ENCODE results near the gene RBM8A. TPM values are rescaled to one million over a fixed set of nuclear protein-coding genes. Genes with fewer than 3 reads are reported as not detected.

The RBM8A gene
- total RNA-seq, 3 donors from 2014 or later (not counting 1 experiment from before 2014, with no cell fraction given): 172 to 204 (median 200) TPM

DNA sequence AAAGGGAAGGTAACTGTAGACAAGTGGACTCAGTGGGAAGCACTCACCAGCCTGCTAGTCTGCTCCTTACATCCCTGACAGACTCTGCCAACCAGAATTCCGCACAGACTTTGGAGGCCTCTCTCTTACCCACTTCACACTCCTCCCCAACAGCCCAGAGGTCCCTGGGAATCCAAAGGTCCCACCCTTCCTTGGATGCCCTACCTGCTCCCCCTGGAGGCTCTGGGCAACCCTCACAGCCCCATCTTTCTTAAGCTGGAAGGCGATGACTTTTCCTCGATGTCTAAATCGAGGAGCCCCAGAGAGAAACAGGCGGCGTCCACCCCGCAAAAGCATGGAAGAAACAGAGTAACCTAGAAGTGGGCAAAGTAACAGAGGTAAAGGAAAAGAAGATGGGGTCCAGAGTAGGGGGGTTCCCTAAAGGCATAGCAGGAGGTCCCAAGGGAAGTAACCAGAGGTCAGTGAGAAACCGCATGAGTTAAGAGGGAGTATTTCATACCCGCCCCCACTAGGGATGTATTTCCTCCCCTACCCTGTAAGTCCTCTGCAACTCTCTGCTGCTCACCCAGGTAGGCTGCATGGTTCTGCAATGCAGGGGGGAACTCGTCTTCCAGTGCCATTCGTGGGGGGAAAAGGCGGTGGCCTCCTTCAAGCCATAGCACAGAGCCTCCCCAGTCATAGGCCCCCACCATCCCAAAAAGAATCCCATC lies 25.8 kb downstream of the RBM8A start:
- H3K4me1 ChIP-seq (ENCODE audit: control insufficient read depth, insufficient read depth, low read length): no peaks in the 10 kb centered on the region
- H3K4me3 ChIP-seq (ENCODE audit: low read length): no peak overlapping the region
- ATAC-seq: no peak
- Mint-ChIP-seq H3K36me3 (no peaks in the 10 kb centered on the region), H3K27ac (no peak overlapping the region), H3K4me1 (no peaks in the 10 kb centered on the region), H3K4me3 (no peak overlapping the region), H3K9me3 (no peaks in the 10 kb centered on the region), H3K27me3 (ENCODE audit: low read depth in 2 of 2) (no peaks in the 10 kb centered on the region)
- no peak for DNase-seq
- H3K27me3 ChIP-seq (ENCODE audit: control insufficient read depth, insufficient read depth, low read length): no peaks in the 10 kb centered on the region
- no peaks in the 10 kb centered on the region for H3K9me3 ChIP-seq (ENCODE audit: control insufficient read depth, insufficient read depth, low read length)
- intact Hi-C loops (cut with micrococcal nuclease): no loop called here
- no peak overlapping the region for H3K27ac ChIP-seq (ENCODE audit: low read length)
- no peaks in the 10 kb centered on the region for H3K36me3 ChIP-seq (ENCODE audit: control insufficient read depth, insufficient read depth, low read length)
- TF ChIP-seq, protein P1, sequence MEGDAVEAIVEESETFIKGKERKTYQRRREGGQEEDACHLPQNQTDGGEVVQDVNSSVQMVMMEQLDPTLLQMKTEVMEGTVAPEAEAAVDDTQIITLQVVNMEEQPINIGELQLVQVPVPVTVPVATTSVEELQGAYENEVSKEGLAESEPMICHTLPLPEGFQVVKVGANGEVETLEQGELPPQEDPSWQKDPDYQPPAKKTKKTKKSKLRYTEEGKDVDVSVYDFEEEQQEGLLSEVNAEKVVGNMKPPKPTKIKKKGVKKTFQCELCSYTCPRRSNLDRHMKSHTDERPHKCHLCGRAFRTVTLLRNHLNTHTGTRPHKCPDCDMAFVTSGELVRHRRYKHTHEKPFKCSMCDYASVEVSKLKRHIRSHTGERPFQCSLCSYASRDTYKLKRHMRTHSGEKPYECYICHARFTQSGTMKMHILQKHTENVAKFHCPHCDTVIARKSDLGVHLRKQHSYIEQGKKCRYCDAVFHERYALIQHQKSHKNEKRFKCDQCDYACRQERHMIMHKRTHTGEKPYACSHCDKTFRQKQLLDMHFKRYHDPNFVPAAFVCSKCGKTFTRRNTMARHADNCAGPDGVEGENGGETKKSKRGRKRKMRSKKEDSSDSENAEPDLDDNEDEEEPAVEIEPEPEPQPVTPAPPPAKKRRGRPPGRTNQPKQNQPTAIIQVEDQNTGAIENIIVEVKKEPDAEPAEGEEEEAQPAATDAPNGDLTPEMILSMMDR (IDR thresholded peaks at IDR 0.05): no peak
- WGBS (ENCODE audit: insufficient coverage): 95% methylated on average over 10 of the region's 12 CpGs

DNA sequence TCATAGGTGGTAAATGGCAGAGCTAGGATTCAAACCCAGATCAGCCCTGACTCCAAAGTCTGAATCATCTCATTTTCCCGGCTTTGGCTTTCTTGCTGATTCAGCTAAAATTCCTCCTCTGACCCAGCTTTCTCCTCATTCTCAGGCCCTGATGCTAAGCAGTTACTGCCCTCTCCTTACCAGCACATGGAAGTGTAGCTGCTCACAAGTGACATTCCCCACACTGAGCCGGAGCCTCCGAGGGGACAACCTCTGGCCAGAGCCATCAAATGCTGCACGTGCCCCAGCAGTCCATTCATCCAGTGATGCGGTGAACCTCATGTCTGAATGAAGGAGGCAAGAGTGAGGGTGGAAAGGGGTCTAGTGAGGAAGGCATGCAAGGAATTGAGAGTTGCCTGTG lies 28.5 kb downstream of the RBM8A start:
- WGBS (ENCODE audit: insufficient coverage): 95% methylated on average over 5 of the region's 5 CpGs
- intact Hi-C loops (cut with micrococcal nuclease): no loop called here
- Mint-ChIP-seq H3K36me3 (no peaks in the 10 kb centered on the region), H3K27ac (no peak overlapping the region), H3K4me3 (no peak overlapping the region), H3K27me3 (ENCODE audit: low read depth in 2 of 2) (no peaks in the 10 kb centered on the region), H3K9me3 (no peaks in the 10 kb centered on the region), H3K4me1 (no peaks in the 10 kb centered on the region)
- TF ChIP-seq, protein P1 (IDR thresholded peaks at IDR 0.05): no peak
- no peak for ATAC-seq
- Histone ChIP-seq H3K4me3 (ENCODE audit: low read length) (no peak overlapping the region), H3K27ac (ENCODE audit: low read length) (no peak overlapping the region), H3K9me3 (ENCODE audit: control insufficient read depth, insufficient read depth, low read length) (no peaks in the 10 kb centered on the region), H3K27me3 (ENCODE audit: control insufficient read depth, insufficient read depth, low read length) (no peaks in the 10 kb centered on the region), H3K4me1 (ENCODE audit: control insufficient read depth, insufficient read depth, low read length) (no peaks in the 10 kb centered on the region), H3K36me3 (ENCODE audit: control insufficient read depth, insufficient read depth, low read length) (no peaks in the 10 kb centered on the region)
- DNase-seq: no peak

DNA sequence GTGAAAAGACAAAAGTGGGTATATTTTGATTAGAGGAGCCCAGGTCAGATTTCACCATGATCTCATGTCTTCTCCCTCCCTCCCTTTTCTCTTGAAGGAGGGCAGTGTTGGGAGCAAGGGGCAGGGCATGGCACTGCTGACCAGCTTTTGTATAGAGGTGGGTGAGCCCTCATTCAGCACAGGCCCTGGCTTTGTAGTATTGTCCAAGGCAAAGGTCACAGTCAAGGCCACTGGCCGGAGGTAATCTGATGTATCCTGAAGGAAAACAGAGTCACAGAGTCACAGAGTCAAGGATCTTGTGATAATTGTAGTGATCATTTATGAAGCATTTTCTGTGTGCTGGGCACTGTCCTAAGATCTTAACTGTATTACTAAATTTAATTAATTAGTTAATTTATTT lies 29.3 kb downstream of the RBM8A start:
- Mint-ChIP-seq H3K4me1 (no peaks in the 10 kb centered on the region), H3K27ac (no peak overlapping the region), H3K36me3 (no peaks in the 10 kb centered on the region), H3K4me3 (no peak overlapping the region), H3K9me3 (no peaks in the 10 kb centered on the region), H3K27me3 (ENCODE audit: low read depth in 2 of 2) (no peaks in the 10 kb centered on the region)
- no peak for DNase-seq
- Histone ChIP-seq H3K27ac (ENCODE audit: low read length) (no peak overlapping the region), H3K36me3 (ENCODE audit: control insufficient read depth, insufficient read depth, low read length) (no peaks in the 10 kb centered on the region), H3K9me3 (ENCODE audit: control insufficient read depth, insufficient read depth, low read length) (no peaks in the 10 kb centered on the region), H3K4me1 (ENCODE audit: control insufficient read depth, insufficient read depth, low read length) (no peaks in the 10 kb centered on the region), H3K27me3 (ENCODE audit: control insufficient read depth, insufficient read depth, low read length) (no peaks in the 10 kb centered on the region), H3K4me3 (ENCODE audit: low read length) (no peak overlapping the region)
- TF ChIP-seq, protein P1 (IDR thresholded peaks at IDR 0.05): no peak
- ATAC-seq: no peak
- intact Hi-C loops (cut with micrococcal nuclease): no loop called here
- WGBS (ENCODE audit: insufficient coverage): 100% methylated on average over 1 of the region's 1 CpG

DNA sequence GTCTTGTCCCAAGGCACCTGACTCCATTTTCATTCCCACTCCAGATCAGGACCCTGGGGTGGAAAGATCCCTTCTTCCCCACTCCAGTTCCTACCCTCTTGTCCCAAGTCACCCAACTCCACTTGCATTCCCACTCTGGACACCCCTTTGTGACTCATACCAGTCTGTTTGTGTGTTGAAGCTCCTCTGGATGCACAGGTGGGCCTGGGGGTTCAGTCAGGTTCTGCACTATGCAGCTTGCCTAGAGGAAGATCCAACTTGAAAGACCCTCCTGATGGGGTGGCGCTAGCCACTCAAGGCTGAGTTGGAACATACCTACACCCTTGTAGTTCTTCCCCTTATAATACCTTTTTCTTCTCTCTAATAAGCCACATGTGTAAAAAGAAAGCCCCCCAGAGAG lies 31.8 kb downstream of the RBM8A start:
- no peaks in the 10 kb centered on the region for H3K9me3 ChIP-seq (ENCODE audit: control insufficient read depth, insufficient read depth, low read length)
- ATAC-seq: no peak
- H3K9me3 Mint-ChIP-seq: no peaks in the 10 kb centered on the region
- no peak overlapping the region for H3K4me3 ChIP-seq (ENCODE audit: low read length)
- no peaks in the 10 kb centered on the region for H3K27me3 ChIP-seq (ENCODE audit: control insufficient read depth, insufficient read depth, low read length)
- H3K4me1 Mint-ChIP-seq: no peaks in the 10 kb centered on the region
- 83% methylated on average over 1 of the region's 1 CpG for WGBS (ENCODE audit: insufficient coverage)
- H3K27me3 Mint-ChIP-seq (ENCODE audit: low read depth in 2 of 2): no peaks in the 10 kb centered on the region
- H3K36me3 Mint-ChIP-seq: no peaks in the 10 kb centered on the region
- no peaks in the 10 kb centered on the region for H3K36me3 ChIP-seq (ENCODE audit: control insufficient read depth, insufficient read depth, low read length)
- H3K4me1 ChIP-seq (ENCODE audit: control insufficient read depth, insufficient read depth, low read length): no peaks in the 10 kb centered on the region
- no peak overlapping the region for H3K4me3 Mint-ChIP-seq
- TF ChIP-seq, protein P1 (IDR thresholded peaks at IDR 0.05): no peak
- intact Hi-C loops (cut with micrococcal nuclease): no loop called here
- DNase-seq: no peak
- H3K27ac ChIP-seq (ENCODE audit: low read length): no peak overlapping the region
- no peak overlapping the region for H3K27ac Mint-ChIP-seq
